Stimulated activated naive CD4-positive, alpha-beta T cell (primary cell): ENCODE data around the gene HRCT1.

ENCODE experiments used
- DNase-seq, 6 experiments: peaks; one replicate each; lab custom pipeline; 2025; lab: John Stamatoyannopoulos, UW

Gene HRCT1

GRCh38 chr9:35942286-35942685 is 36.3 kb downstream of the HRCT1 start:
- no peak for DNase-seq

DNA sequence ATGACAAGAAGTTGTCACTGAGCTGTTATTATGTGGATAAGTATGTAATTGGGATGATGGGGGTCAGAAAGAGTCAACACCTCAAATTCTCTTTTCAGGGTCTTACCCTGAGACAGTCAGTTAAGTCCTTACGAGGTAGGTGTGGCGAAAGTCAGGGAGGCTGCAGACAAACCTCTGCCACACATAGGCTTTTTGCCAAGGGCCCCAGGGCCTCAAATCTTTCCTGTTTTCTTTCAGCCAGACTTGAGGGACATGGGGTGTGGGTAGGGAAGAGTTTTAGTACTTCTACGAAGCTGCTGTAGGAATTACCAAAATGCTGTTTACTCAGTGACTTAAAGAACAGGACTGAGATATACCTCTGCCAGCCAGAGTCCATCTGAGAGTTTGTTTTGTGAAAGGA is 38.2 kb downstream of the HRCT1 start:
- no peak for DNase-seq

DNA sequence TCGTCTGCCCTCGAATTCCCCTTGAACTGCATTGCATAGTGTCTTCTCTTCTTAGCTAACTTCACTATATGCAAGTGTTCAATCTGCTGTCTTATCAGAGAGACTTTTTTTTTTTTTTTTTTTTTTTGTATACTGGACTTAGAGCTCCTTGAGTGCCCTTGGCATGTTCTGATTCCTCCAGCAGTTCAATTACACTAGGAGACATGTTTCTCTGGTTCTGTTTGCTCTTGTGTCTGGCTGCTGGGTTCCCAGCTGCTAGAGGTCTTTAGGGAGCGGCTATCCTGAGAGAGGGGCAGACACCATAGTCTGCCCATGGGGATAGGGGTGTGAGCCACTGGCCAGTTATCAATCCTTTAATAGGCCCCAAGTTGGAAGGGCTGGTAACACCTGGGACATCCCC is 38.8 kb downstream of the HRCT1 start:
- no peak for DNase-seq

DNA sequence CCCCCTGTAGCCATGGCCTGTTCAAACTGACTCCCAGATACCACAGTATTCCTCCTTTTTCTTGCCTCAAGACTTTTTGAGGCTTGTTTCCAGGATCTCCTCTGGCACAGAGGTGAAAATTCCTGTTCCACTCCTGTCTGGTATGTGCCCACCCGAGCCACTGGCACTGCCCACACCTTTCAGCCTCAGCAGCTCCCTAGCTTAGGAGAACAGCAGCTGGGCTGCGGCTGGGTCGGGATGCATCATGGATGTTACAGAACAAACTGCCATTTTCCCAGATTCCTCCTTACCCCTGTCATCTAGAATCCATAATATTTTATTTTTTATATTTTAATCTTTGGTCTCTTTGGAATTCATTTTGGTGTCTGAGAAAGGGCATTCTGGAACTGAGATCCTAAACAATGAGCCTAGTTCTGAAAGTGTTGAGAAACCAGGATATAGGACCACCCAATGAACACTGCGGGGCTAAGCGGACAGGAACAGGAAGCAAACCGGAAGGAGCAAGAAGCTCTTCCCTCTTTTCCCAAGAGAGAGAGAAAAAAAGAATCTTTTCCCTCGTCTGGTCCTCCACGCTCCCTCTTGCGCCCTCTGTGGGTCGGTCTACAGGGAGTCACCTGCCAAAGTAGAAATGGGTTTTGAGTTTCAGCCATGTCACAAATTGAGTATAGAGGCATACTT is 39.5 kb downstream of the HRCT1 start:
- peak; percentile 36 to 55 (median 48) for DNase-seq

DNA sequence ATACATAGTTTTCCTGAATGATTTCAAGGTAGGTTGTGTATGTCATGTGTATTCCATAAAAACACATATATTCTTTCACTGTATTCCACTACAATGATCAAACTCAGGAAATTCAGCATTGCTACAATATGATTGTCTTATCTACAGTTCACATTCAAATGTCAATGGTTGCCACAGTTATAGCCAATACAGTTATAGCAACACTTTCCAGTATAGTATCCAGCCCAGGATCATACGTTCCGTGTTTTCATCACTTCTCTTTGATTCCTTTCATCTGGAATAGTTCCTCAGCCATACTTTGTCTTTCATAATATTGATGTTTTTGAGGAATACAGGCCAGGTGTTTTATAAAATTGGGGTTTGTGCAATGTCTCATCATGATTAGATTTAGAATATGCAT is 42.4 kb downstream of the HRCT1 start:
- DNase-seq: no peak

DNA sequence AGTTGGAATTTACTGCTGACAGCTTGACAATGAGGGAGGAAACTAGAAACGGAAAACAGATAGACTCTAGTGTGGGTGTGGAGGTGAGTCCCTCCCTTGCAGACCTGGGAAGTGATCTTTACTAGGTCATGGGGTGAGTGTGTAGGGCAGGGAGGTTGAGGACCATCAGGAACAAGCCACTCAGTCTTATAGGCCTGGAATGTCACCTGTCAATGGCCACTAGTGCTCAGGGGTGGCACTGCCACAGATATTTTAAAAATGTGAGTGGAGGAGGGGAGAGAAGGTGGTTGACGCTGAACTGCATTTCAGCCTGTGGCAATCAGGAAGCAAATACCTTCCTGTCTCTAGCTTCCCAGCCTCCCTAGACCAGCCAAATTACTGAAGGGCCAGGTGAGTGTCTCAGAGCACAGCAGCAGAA is 42.9 kb downstream of the HRCT1 start:
- DNase-seq: no peak

GRCh38 chr9:35951736-35952135 is 45.7 kb downstream of the HRCT1 start:
- no peak for DNase-seq

- no peak for DNase-seq
These were observed 46.7 kb downstream of the HRCT1 start for GRCh38 chr9:35952526-35953191.

DNA sequence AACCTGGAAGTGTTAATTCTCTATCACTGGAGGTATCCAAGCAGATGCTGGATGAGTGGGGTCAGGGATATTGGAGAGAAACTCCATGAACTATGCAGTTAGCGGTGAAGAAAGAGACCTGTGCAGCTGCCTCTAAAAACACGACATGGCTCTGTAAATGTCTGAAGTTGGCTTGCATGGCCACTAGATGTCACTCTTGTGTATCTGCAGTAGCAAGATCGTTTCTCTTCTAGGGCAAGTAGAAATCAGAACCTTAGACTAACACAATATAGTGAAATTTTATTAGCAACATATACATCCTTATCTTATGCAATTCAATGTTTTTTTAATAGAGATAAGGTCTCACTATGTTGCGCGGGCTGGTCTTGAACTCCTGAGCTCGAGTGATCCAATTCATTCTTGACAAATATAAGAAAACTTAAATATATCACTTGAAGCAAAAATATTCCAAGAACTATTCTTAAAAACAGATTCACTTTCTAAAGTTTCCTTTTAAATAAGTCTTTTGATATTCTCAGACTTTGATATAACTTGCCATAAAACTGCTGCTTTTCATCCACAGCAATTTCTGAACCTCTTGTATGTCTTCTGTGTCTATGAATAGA is 49.0 kb downstream of the HRCT1 start:
- DNase-seq: peak in 5 of 6 experiments; percentile 32 to 72 (median 52)

DNA sequence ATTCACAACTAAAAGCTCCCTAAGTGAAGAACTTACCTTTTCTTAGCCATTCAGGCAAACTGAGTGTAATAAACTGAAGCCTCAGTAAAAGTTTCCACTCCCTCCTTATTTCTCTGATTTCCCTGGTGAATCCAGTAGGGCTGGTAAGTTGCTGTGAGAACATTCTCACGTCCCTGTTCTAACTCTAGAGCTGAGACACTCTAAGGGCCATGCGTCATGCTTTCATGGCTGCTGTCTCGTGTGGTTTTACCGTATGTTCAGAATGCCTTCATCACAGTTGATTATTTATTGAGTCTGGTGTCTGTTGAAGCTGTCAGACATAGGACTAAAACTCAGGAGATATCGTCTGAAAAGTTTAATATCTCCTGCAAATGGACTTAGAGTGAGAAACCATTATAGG is 50.6 kb downstream of the HRCT1 start:
- no peak for DNase-seq
